NCI-H446 treated with DMSO at 0.1 percent for 48 hours (cell line): Measurements from ENCODE around the gene WDR82.
"Not testable (repeated sequence)": the region's sequence is repeated elsewhere in the genome, so short reads cannot be mapped to it uniquely, and the experiment has no call there.

Source experiments
- DNase-seq: peaks from one replicate; lab custom pipeline; 2025; lab: John Stamatoyannopoulos, UW

WDR82 gene

GRCh38 chr3:52289338-52289746 is 10.9 kb upstream of the WDR82 start:
- no peak for DNase-seq

GRCh38 chr3:52288674-52289073 is 10.2 kb upstream of the WDR82 start:
- no peak for DNase-seq

GRCh38 chr3:52286777-52287110 is 8.3 kb upstream of the WDR82 start:
- no peak for DNase-seq

- not testable (repeated sequence) for DNase-seq
These were observed 5.6 kb upstream of the WDR82 start for GRCh38 chr3:52284051-52284450.

- DNase-seq = no peak
These were observed 4.9 kb upstream of the WDR82 start for GRCh38 chr3:52283306-52283705.

- DNase-seq = no peak
These were observed 3.7 kb upstream of the WDR82 start for GRCh38 chr3:52281981-52282801.

- DNase-seq = no peak
These were observed 1.6 kb upstream of the WDR82 start for GRCh38 chr3:52280050-52280461.

- DNase-seq = no peak
These were observed 1.1 kb upstream of the WDR82 start for GRCh38 chr3:52279596-52279995.

GRCh38 chr3:52277972-52278509 is 408 bp downstream of the WDR82 start:
- DNase-seq = no peak

- no peak for DNase-seq
These were observed 1.1 kb downstream of the WDR82 start for GRCh38 chr3:52277071-52277964.

- not testable (repeated sequence) for DNase-seq
These were observed 3.7 kb downstream of the WDR82 start for GRCh38 chr3:52274781-52275180.

- no peak for DNase-seq
These were observed 5.6 kb downstream of the WDR82 start for GRCh38 chr3:52272831-52273230.

- DNase-seq = not testable (repeated sequence)
These were observed 6.3 kb downstream of the WDR82 start for GRCh38 chr3:52272172-52272571.

GRCh38 chr3:52270252-52270754 is 8.1 kb downstream of the WDR82 start:
- no peak for DNase-seq

GRCh38 chr3:52269776-52270175 is 8.7 kb downstream of the WDR82 start:
- DNase-seq = no peak

- DNase-seq = no peak
These were observed 10.4 kb downstream of the WDR82 start for GRCh38 chr3:52268036-52268435.

GRCh38 chr3:52265387-52265786 is 13.1 kb downstream of the WDR82 start:
- DNase-seq = no peak

GRCh38 chr3:52262447-52262846 is 16.0 kb downstream of the WDR82 start:
- no peak for DNase-seq

- DNase-seq = no peak
These were observed 19.0 kb downstream of the WDR82 start for GRCh38 chr3:52259448-52259847.

- DNase-seq = no peak
These were observed 19.4 kb downstream of the WDR82 start for GRCh38 chr3:52259035-52259434.

GRCh38 chr3:52257911-52258310 is 20.5 kb downstream of the WDR82 start:
- no peak for DNase-seq

- DNase-seq = no peak
These were observed 21.8 kb downstream of the WDR82 start for GRCh38 chr3:52256622-52257021.

- DNase-seq = no peak
These were observed 22.3 kb downstream of the WDR82 start for GRCh38 chr3:52256159-52256558.
